Prostate gland (tissue), 2 donors: Measurements from ENCODE around the gene CDC6.

Experiments used
- CTCF ChIP-seq, 4 experiments: fragments of 200-600 bp in 2 of 4; fragments of 450-650 bp in 2 of 4; sonication (generic) in 2 of 4; IDR thresholded peaks; 1 replicate in 3 of 4; 2 replicates in 1 of 4; pipeline ENCODE4 v1.5.1; 2016 to 2019; ENCODE audit warnings: antibody characterized with exemption in 4 of 4, mild to moderate bottlenecking in 2 of 4, moderate library complexity in 2 of 4
- POLR2AphosphoS5 ChIP-seq: sonication (generic); formaldehyde crosslinking; IDR thresholded peaks from one replicate; pipeline ENCODE4 v1.6.1; 2017; ENCODE audit warnings: antibody characterized with exemption

GRCh38 chr17:40316571-40317344, 29.1 kb downstream of the CDC6 start:
- peak in 1 of 4 experiments; percentile 11 for TF ChIP-seq CTCF (IDR thresholded peaks at IDR 0.05)
- TF ChIP-seq POLR2AphosphoS5: peak; percentile 30
